ENCODE results near the gene ZSCAN21.

DNA sequence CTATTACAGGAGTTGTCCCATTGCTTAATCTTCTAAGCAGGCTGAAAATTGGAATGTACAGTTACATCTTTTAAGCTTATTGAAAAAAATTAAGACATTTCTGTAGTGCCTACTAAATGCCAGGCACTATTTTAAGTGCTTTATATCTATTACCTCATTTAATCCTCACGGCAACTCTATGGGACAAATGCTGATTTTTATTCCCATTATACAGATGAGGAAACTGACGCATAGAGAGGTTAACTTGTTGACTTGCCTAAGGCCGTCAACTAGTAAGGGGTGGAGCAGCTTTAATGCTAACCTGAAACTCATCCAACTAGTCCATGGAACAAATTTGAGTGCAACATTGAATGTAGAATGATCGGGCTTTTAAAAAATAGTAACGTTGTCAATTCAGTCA lies 31.7 kb upstream of the ZSCAN21 start:
- TF ChIP-seq POLR2AphosphoS5 (IDR thresholded peaks at IDR 0.05) = no peak
- no peak for TF ChIP-seq POLR2A (IDR thresholded peaks at IDR 0.05)
